Fibroblast of villous mesenchyme (primary cell): ENCODE results near the gene TMEM45A. TPM values are rescaled to one million over a fixed set of nuclear protein-coding genes. Genes with fewer than 3 reads are reported as not detected.

Experiments
- total RNA-seq: library from RNA; depleted of rRNA; stranded (reverse); fragments of >200 nt; gene quantifications from 2 replicates; pipeline ENCODE4 v1.2.3, GENCODE V29; 2012

The TMEM45A gene
- total RNA-seq, 1 donor: 53.1 TPM

Other genes starting within 250 kb of the TMEM45A start
- gene TBC1D23, start 231.6 kb upstream of the TMEM45A start, total RNA-seq: 55.4 and 90.2 TPM in 2 replicates
- 23.2 and 25.0 TPM in 2 replicates for gene NIT2, start 157.9 kb upstream of the TMEM45A start, total RNA-seq
- gene TOMM70, start 91.5 kb upstream of the TMEM45A start, total RNA-seq: 47.4 and 65.2 TPM in 2 replicates
- 4.2 and 4.7 TPM in 2 replicates for gene LNP1, start 91.1 kb upstream of the TMEM45A start, total RNA-seq
- gene ADGRG7, start 117.0 kb downstream of the TMEM45A start, total RNA-seq: not detected in 2 replicates
- 88.6 and 127 TPM in 2 replicates for gene TFG, start 216.9 kb downstream of the TMEM45A start, total RNA-seq